Measurements from ENCODE around the gene DIP2B.
"Not testable (repeated sequence)": the region's sequence is repeated elsewhere in the genome, so short reads cannot be mapped to it uniquely, and the experiment has no call there.

Gene DIP2B

GRCh38 chr12:50550530-50551223 lies 45.9 kb downstream of the DIP2B start:
- no peak for TF ChIP-seq CTCF (IDR thresholded peaks at IDR 0.05; ENCODE audit: low read depth, low read length)
- no peaks in the 10 kb centered on the region for H3K27me3 ChIP-seq
- H3K9me3 ChIP-seq: no peaks in the 10 kb centered on the region
- peaks cover 3% of the 10 kb centered on the region for H3K36me3 ChIP-seq
- no peak for DNase-seq
- no peak overlapping the region for H3K4me3 ChIP-seq (ENCODE audit: low read depth, low read length)
- H3K4me1 ChIP-seq: no peaks in the 10 kb centered on the region; the same call in 1 of the 2 replicates

GRCh38 chr12:50551866-50552265 lies 47.1 kb downstream of the DIP2B start:
- no peak for DNase-seq
- TF ChIP-seq CTCF (IDR thresholded peaks at IDR 0.05; ENCODE audit: low read depth, low read length): no peak
- Histone ChIP-seq H3K9me3 (no peaks in the 10 kb centered on the region), H3K4me3 (ENCODE audit: low read depth, low read length) (no peak overlapping the region), H3K4me1 (no peaks in the 10 kb centered on the region; the same call in 1 of the 2 replicates), H3K36me3 (peaks cover 3% of the 10 kb centered on the region), H3K27me3 (no peaks in the 10 kb centered on the region)

- Histone ChIP-seq H3K9me3 (no peaks in the 10 kb centered on the region), H3K4me3 (ENCODE audit: low read depth, low read length) (no peak overlapping the region), H3K27me3 (no peaks in the 10 kb centered on the region), H3K36me3 (peaks cover 3% of the 10 kb centered on the region), H3K4me1 (no peaks in the 10 kb centered on the region; the same call in 1 of the 2 replicates)
- no peak for DNase-seq
- no peak for TF ChIP-seq CTCF (IDR thresholded peaks at IDR 0.05; ENCODE audit: low read depth, low read length)
Measured at GRCh38 chr12:50554651-50555050, 49.9 kb downstream of the DIP2B start.

- no peak overlapping the region for H3K4me3 ChIP-seq (ENCODE audit: low read depth, low read length)
- no peaks in the 10 kb centered on the region for H3K27me3 ChIP-seq
- DNase-seq: no peak
- TF ChIP-seq CTCF (IDR thresholded peaks at IDR 0.05; ENCODE audit: low read depth, low read length): no peak
- H3K36me3 ChIP-seq: peaks cover 3% of the 10 kb centered on the region
- H3K4me1 ChIP-seq: no peaks in the 10 kb centered on the region; the same call in 1 of the 2 replicates
- H3K9me3 ChIP-seq: no peaks in the 10 kb centered on the region
Measured at GRCh38 chr12:50555471-50555885, 50.7 kb downstream of the DIP2B start.

DNA sequence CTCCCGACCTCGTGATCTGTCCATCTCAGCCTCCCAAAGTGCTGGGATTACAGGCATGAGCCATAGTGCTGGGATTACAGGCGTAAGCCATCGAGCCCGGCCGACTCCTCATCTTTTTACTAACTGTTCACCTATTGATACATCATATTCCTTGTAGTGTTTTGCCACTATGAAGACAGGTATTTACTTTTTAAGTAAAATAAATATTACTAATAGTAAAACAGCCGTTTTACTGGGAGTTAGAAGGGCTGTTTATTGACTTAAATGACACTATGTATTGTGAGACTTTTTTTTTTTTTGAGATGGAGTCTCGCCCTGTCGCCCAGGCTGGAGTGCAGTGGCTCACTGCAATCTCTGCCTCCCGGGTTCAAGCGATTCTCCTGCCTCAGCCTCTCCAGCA lies 51.5 kb downstream of the DIP2B start:
- no peaks in the 10 kb centered on the region for H3K9me3 ChIP-seq
- DNase-seq: no peak
- H3K27me3 ChIP-seq: no peaks in the 10 kb centered on the region
- no peaks in the 10 kb centered on the region; the same call in 1 of the 2 replicates for H3K4me1 ChIP-seq
- no peak for TF ChIP-seq CTCF (IDR thresholded peaks at IDR 0.05; ENCODE audit: low read depth, low read length)
- no peak overlapping the region for H3K4me3 ChIP-seq (ENCODE audit: low read depth, low read length)
- H3K36me3 ChIP-seq: peaks cover 3% of the 10 kb centered on the region

- DNase-seq; H3K9me3 ChIP-seq; H3K36me3 ChIP-seq; H3K4me1 ChIP-seq; H3K27me3 ChIP-seq; H3K4me3 ChIP-seq (ENCODE audit: low read depth, low read length): not testable (repeated sequence)
Measured at GRCh38 chr12:50556796-50557195, 52.0 kb downstream of the DIP2B start.

All from BE2C (cell line).